ENCODE measurements around the gene RGL3.

The RGL3 gene

DNA sequence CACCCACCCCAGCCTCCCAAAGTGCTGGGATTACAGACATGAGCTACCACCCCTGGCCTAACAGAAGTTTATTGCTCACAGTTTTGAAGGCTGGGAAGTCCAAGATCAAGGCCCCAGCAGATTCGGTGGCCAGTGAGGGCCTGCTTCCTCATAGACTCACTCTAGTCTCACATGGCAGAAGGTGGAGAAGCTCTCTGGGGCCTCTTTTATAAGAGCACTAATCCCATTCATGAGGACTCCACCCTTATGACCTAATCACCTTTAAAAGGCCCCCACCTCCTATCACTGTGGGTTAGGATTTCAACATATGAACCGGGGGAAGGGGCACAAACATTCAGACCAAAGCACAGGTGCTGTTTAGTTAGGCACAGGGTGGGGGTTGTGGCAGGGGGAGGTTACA is 51.6 kb downstream of the RGL3 start:
- no peak overlapping the region for H3K4me3 ChIP-seq (ENCODE audit: low read length)
- DNase-seq (ENCODE audit: low read depth) = no peak
- TF ChIP-seq, protein P1, sequence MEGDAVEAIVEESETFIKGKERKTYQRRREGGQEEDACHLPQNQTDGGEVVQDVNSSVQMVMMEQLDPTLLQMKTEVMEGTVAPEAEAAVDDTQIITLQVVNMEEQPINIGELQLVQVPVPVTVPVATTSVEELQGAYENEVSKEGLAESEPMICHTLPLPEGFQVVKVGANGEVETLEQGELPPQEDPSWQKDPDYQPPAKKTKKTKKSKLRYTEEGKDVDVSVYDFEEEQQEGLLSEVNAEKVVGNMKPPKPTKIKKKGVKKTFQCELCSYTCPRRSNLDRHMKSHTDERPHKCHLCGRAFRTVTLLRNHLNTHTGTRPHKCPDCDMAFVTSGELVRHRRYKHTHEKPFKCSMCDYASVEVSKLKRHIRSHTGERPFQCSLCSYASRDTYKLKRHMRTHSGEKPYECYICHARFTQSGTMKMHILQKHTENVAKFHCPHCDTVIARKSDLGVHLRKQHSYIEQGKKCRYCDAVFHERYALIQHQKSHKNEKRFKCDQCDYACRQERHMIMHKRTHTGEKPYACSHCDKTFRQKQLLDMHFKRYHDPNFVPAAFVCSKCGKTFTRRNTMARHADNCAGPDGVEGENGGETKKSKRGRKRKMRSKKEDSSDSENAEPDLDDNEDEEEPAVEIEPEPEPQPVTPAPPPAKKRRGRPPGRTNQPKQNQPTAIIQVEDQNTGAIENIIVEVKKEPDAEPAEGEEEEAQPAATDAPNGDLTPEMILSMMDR (conservative IDR thresholded peaks at IDR 0.05; ENCODE audit: low read length) = no peak

DNA sequence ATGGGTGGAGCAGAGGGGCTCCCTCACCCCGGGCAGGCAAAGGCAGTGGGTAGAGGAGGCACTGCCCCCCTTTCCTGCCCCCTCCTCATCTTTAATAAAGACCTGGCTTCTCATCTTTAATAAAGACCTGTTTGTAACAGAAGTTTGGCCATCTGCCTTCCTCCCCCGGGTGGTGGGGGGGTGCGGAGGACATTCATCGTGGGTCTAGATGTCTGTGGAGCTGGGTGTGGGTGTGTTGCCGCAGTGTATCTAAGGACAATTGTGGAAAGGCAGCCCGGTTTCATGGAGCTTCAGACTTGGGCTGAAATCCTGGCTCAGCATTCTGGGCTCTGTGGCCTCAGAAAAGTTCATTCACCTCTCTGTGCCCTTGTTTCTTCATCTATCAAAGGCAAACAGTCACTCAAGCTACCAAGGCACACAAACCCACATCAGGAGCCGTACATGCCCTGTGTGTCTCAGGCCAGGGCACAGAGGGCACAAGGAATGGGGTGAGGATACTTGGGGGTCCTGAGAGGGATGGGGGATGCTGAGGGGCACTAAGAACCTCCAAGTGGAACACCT is 53.5 kb downstream of the RGL3 start:
- no peak for DNase-seq (ENCODE audit: low read depth)
- TF ChIP-seq, protein P1 (conservative IDR thresholded peaks at IDR 0.05; ENCODE audit: low read length) = no peak
- H3K4me3 ChIP-seq (ENCODE audit: low read length) = no peak overlapping the region

DNA sequence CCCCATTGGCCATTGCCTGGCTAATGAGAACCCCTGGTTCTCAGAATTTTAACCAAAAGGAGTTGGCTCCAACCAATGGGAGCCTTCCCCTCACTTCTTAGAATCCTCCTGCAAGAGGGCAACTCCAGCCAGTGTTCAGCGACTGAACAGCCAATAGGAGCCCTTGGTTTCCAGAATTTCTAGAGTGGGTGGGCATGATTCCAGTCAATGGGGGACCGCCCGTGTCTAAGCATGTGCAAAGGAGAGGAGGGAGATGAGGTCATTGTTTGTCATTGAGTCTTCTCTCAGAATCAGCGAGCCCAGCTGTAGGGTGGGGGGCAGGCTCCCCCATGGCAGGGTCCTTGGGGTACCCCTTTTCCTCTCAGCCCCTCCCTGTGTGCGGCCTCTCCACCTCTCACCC is 54.2 kb downstream of the RGL3 start:
- no peak for DNase-seq (ENCODE audit: low read depth)
- TF ChIP-seq, protein P1 (conservative IDR thresholded peaks at IDR 0.05; ENCODE audit: low read length) = no peak
- H3K4me3 ChIP-seq (ENCODE audit: low read length) = no peak overlapping the region

DNA sequence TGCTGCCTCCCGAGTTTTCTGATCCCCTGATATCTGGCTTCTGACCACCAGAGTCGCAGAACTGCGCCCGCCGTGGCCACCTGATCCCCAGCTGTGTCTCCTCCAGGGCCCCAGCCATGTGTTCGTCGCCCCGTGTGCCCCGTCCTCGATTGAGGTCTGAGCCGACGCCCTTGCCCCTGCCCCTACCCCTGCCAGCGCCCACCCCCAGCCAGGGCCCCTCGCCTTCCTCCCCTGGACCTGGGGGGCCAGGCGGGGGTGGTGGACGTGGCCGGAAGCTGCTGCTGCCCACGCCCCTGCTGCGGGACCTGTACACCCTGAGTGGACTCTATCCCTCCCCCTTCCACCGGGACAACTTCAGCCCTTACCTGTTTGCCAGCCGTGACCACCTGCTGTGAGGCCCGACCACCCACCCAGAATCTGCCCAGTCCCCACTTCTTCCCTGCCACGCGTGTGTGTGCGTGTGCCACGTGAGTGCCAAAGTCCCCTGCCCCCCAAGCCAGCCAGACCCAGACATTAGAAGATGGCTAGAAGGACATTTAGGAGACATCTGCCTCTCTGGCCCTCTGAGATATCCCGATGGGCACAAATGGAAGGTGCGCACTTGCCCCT is 54.7 kb downstream of the RGL3 start:
- no peak for DNase-seq (ENCODE audit: low read depth)
- no peak overlapping the region for H3K4me3 ChIP-seq (ENCODE audit: low read length)
- TF ChIP-seq, protein P1 (conservative IDR thresholded peaks at IDR 0.05; ENCODE audit: low read length) = no peak

DNA sequence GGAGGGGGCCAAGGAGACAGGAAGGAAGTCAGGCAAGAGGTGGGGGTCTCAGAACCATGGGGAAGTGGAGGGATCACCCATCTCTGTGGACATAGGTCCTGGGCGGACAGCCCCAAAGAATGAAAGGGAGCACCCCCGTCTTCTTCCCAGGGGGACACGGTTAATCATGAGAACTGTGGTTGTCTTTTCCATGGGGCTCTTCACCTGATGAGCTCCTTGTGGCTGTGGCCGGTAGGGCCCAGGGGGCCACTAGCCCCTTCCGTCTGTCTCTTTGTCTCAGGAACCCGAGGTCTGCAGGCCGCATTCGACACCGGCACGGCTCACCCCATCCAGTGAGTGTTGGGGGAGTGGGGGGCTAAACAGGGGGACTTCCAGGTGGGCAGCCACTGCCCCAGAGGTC is 55.2 kb downstream of the RGL3 start:
- TF ChIP-seq, protein P1 (conservative IDR thresholded peaks at IDR 0.05; ENCODE audit: low read length) = no peak
- H3K4me3 ChIP-seq (ENCODE audit: low read length) = no peak overlapping the region
- DNase-seq (ENCODE audit: low read depth) = no peak

DNA sequence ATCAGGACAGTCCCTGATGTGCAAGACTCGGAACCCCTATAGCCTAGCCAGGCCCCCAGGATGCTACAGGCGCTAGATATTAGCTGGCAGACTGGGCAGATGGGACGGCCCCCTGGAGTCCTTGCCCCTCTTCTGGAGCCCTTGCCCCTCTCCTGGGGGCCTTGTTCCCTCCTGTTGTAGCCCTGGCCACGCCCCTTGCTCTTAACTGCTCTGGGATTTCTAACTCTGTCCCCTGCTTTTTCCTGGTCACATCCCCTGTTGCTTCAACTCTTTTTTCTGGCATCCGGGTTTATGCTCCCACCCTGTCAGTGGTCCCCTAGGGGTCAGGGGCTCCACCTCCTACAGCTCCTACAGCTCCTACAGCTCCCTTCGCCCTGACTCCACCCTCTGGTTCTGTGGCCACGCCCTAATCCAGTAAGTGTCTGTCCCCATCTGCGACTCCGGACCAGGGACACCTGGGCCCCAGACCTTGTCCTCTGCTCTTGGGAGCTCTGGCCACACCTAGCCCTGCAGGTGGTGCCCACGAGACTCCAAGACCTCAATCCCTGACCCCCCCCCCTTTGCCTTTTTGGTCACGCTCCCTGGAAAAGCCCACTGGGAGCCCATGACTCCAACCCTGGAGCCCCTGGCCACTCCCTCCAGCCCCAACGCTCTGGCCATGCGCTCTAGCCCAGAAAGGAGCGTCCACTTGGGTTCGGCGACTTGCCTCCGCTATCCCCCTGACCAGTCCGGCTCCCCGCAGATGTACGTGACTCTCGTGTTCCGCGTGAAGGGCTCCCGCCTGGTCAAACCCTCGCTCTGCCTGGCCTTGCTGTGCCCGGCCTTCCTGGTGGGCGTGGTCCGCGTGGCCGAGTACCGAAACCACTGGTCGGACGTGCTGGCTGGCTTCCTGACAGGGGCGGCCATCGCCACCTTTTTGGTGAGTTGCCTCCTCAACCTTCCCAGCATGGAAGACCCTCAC is 57.1 kb downstream of the RGL3 start:
- TF ChIP-seq, protein P1 (conservative IDR thresholded peaks at IDR 0.05; ENCODE audit: low read length) = no peak
- H3K4me3 ChIP-seq (ENCODE audit: low read length) = no peak overlapping the region
- no peak for DNase-seq (ENCODE audit: low read depth)
